H9 (cell line): ENCODE results near the gene MSI2. TPM values are rescaled to one million over a fixed set of nuclear protein-coding genes. Genes with fewer than 3 reads are reported as not detected.

Source experiments
- DNase-seq: peaks from one replicate; pipeline ENCODE4 v3.0.0-alpha.2; 2017
- H2AFZ ChIP-seq: one replicate; pipeline ENCODE4 v1.6.1; 2013; ENCODE audit warnings: mild to moderate bottlenecking, low read length, control low read depth, moderate library complexity
- H2AK5ac ChIP-seq: 2 replicates; pipeline ENCODE4 v1.6.1; 2013; ENCODE audit warnings: low read length, control low read depth, mixed read lengths; ENCODE audit not compliant: insufficient read length
- H2BK120ac ChIP-seq: one replicate; pipeline ENCODE4 v1.6.1; 2013; ENCODE audit warnings: low read depth, mild to moderate bottlenecking, low read length, control low read depth, inconsistent platforms; ENCODE audit not compliant: poor library complexity, severe bottlenecking
- H2BK12ac ChIP-seq: 2 replicates; pipeline ENCODE4 v1.6.1; 2013; ENCODE audit warnings: low read length, control low read depth, mixed read lengths, low read depth; ENCODE audit not compliant: insufficient read length
- H2BK15ac ChIP-seq: 2 replicates; pipeline ENCODE4 v1.6.1; 2013; ENCODE audit warnings: low read depth, low read length, control low read depth
- H2BK20ac ChIP-seq: one replicate; pipeline ENCODE4 v1.6.1; 2013; ENCODE audit warnings: low read depth, mild to moderate bottlenecking, low read length, control low read depth, inconsistent platforms; ENCODE audit not compliant: poor library complexity, severe bottlenecking
- H2BK5ac ChIP-seq: 2 replicates; pipeline ENCODE4 v1.6.1; 2013; ENCODE audit warnings: low read length, control low read depth, mixed read lengths; ENCODE audit not compliant: insufficient read length
- H3K14ac ChIP-seq: 2 replicates; pipeline ENCODE4 v1.6.1; 2013; ENCODE audit warnings: low read length, control low read depth; ENCODE audit not compliant: insufficient read depth
- H3K18ac ChIP-seq: 2 replicates; pipeline ENCODE4 v1.6.1; 2013; ENCODE audit warnings: low read depth, mild to moderate bottlenecking, mixed read lengths, low read length, control low read depth; ENCODE audit not compliant: insufficient read length
- H3K23ac ChIP-seq: 2 replicates; pipeline ENCODE4 v1.6.1; 2013; ENCODE audit warnings: low read length, control low read depth, mixed read lengths, low read depth; ENCODE audit not compliant: insufficient read length
- H3K23me2 ChIP-seq: 2 replicates; pipeline ENCODE4 v1.6.1; 2013; ENCODE audit warnings: low read depth, mild to moderate bottlenecking, mixed read lengths, low read length, control low read depth; ENCODE audit not compliant: insufficient read length, poor library complexity, severe bottlenecking
- H3K27ac ChIP-seq: 2 replicates; pipeline ENCODE4 v1.5.1; 2013; ENCODE audit warnings: low read length, control low read depth, mixed read lengths, low read depth; ENCODE audit not compliant: insufficient read length
- H3K27me3 ChIP-seq: 2 replicates; pipeline ENCODE4 v1.6.1; 2013; ENCODE audit warnings: low read length, control low read depth, inconsistent platforms; ENCODE audit not compliant: insufficient read depth
- H3K4ac ChIP-seq: 2 replicates; pipeline ENCODE4 v1.6.1; 2013; ENCODE audit warnings: low read depth, mild to moderate bottlenecking, control low read depth, inconsistent platforms, low read length, moderate library complexity
- H3K4me1 ChIP-seq: 2 replicates; pipeline ENCODE4 v1.6.1; 2013; ENCODE audit warnings: low read length, control low read depth, inconsistent platforms; ENCODE audit not compliant: insufficient read depth
- H3K4me2 ChIP-seq: 2 replicates; pipeline ENCODE4 v1.6.1; 2013; ENCODE audit warnings: low read length, control low read depth, mixed read lengths; ENCODE audit not compliant: insufficient read length, insufficient read depth
- H3K56ac ChIP-seq: 2 replicates; pipeline ENCODE4 v1.6.1; 2013; ENCODE audit warnings: low read depth, mild to moderate bottlenecking, mixed read lengths, low read length, control low read depth; ENCODE audit not compliant: insufficient read length
- H3K79me1 ChIP-seq: 2 replicates; pipeline ENCODE4 v1.6.1; 2013; ENCODE audit warnings: low read depth, mild to moderate bottlenecking, moderate library complexity, low read length, control low read depth, inconsistent platforms; ENCODE audit not compliant: insufficient read depth, poor library complexity, severe bottlenecking
- H3K79me2 ChIP-seq: 2 replicates; pipeline ENCODE4 v1.6.1; 2013; ENCODE audit warnings: low read length, control low read depth, inconsistent platforms; ENCODE audit not compliant: insufficient read depth
- H3K9ac ChIP-seq: 2 replicates; pipeline ENCODE4 v1.6.1; 2013; ENCODE audit warnings: low read length, control low read depth, mixed read lengths; ENCODE audit not compliant: insufficient read length; ENCODE audit errors: extremely low read depth
- H3K9me3 ChIP-seq: one replicate; pipeline ENCODE4 v1.6.1; 2013; ENCODE audit warnings: low read depth, low read length, inconsistent platforms; ENCODE audit not compliant: control insufficient read depth
- H3T11ph ChIP-seq: one replicate; pipeline ENCODE4 v1.6.1; 2013; ENCODE audit warnings: mild to moderate bottlenecking, low read length, control low read depth, inconsistent platforms
- H4K20me1 ChIP-seq: one replicate; pipeline ENCODE4 v1.6.1; 2013; ENCODE audit not compliant: control insufficient read depth, insufficient read length, insufficient read depth
- H4K5ac ChIP-seq: 2 replicates; pipeline ENCODE4 v1.6.1; 2013; ENCODE audit warnings: low read depth, mild to moderate bottlenecking, mixed read lengths, low read length, control low read depth; ENCODE audit not compliant: insufficient read length
- H4K8ac ChIP-seq: replicated peaks from 2 replicates; pipeline ENCODE4 v1.6.1; 2013; ENCODE audit warnings: low read length, control low read depth, mixed read lengths, low read depth; ENCODE audit not compliant: insufficient read length
- H4K91ac ChIP-seq: 2 replicates; pipeline ENCODE4 v1.6.1; 2013; ENCODE audit warnings: low read depth, mild to moderate bottlenecking, moderate library complexity, mixed read lengths, low read length, control low read depth; ENCODE audit not compliant: insufficient read length
- H3K27ac Mint-ChIP-seq, 3 experiments: 2 replicates in 2 of 3; 3 replicates in 1 of 3; pipeline ENCODE4 v1.8.0; 2020 to 2021; ENCODE audit warnings: mixed read lengths in 3 of 3, mild to moderate bottlenecking in 1 of 3, moderate library complexity in 1 of 3
- H3K27me3 Mint-ChIP-seq: 2 replicates; pipeline ENCODE4 v1.8.0; 2021; ENCODE audit warnings: low read depth, mild to moderate bottlenecking, moderate library complexity, mixed read lengths
- H3K36me3 Mint-ChIP-seq, 3 experiments: 2 replicates in 2 of 3; 3 replicates in 1 of 3; pipeline ENCODE4 v1.8.0; 2020 to 2021; ENCODE audit warnings: low read depth in 3 of 3, mixed read lengths in 3 of 3; ENCODE audit not compliant: insufficient read depth in 1 of 3
- H3K4me1 Mint-ChIP-seq, 2 experiments: 2 replicates each; pipeline ENCODE4 v1.8.0; 2020; ENCODE audit warnings: mixed read lengths in 2 of 2
- H3K4me3 Mint-ChIP-seq, 2 experiments: 2 replicates in 1 of 2; 3 replicates in 1 of 2; pipeline ENCODE4 v1.8.0; 2020 to 2021; ENCODE audit warnings: mild to moderate bottlenecking in 2 of 2, mixed read lengths in 2 of 2, moderate library complexity in 1 of 2
- H3K9me3 Mint-ChIP-seq, 2 experiments: 2 replicates in 1 of 2; 3 replicates in 1 of 2; pipeline ENCODE4 v1.8.0; 2020; ENCODE audit warnings: mild to moderate bottlenecking in 2 of 2, mixed read lengths in 2 of 2, moderate library complexity in 1 of 2
- WGBS: extraction: QIAGEN DNeasy Blood & Tissue Kit; methylation state at CpG from one replicate; pipeline ENCODE4 v1.1.7; 2013; ENCODE audit warnings: missing lambda C conversion rate, low lambda C conversion rate, mixed read lengths; ENCODE audit not compliant: insufficient read length; ENCODE audit errors: extremely low coverage; 5-methylcytosine and 5-hydroxymethylcytosine counted together
- total RNA-seq: library from RNA; stranded (reverse); gene quantifications from 2 replicates; pipeline ENCODE4 v1.2.1, GENCODE V29; 2021
- TF ChIP-seq, protein P1 (sequence below): fragments of 200-600 bp; sonication (generic); conservative IDR thresholded peaks from 3 replicates; pipeline ENCODE4 v1.8.0; 2021; ENCODE audit warnings: antibody characterized with exemption, mild to moderate bottlenecking

MSI2 gene
- total RNA-seq, 1 experiment from 2014 or later, result 98.5 TPM

DNA sequence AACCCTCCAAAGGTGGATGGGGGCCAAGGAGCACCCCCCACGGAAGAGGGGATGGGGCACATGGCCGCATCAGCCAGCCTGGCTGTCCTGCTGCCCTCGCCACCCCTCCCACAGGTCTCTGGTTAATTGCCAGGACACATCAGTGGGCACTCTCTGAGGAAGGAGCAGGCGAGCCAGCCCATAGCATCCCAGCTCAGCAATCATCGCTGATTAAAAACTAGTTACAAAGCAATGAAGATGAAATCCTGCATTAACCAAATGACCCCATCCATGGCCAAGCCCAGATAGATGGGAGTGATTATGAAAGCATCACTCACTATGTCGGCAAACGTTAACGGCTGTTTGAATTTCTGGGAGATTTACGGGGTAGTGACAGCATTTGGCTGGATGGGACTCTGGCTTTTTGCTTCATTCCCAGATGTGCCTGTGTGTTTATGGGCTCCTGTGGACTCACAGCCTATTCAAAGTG lies 443.5 kb downstream of the MSI2 start:
- Histone ChIP-seq H2AK5ac (no peak overlapping the region), H4K5ac (no peak overlapping the region), H3T11ph (no peak overlapping the region), H3K18ac (no peak overlapping the region), H2BK20ac (no peak overlapping the region), H4K91ac (no peak overlapping the region), H3K4me2 (no peak overlapping the region), H2BK15ac (no peak overlapping the region), H2BK12ac (no peak overlapping the region), H3K14ac (no peak overlapping the region), H3K23me2 (no peaks in the 10 kb centered on the region), H2BK5ac (no peak overlapping the region), H3K27ac (no peak overlapping the region), H3K79me1 (no peaks in the 10 kb centered on the region), H3K4me1 (no peaks in the 10 kb centered on the region), H3K79me2 (no peaks in the 10 kb centered on the region), H3K4ac (no peak overlapping the region), H4K20me1 (no peaks in the 10 kb centered on the region), H3K9me3 (no peaks in the 10 kb centered on the region), H3K23ac (no peak overlapping the region), H3K9ac (no peak overlapping the region), H3K56ac (no peak overlapping the region), H4K8ac (no peak overlapping the region), H3K27me3 (no peaks in the 10 kb centered on the region), H2BK120ac (no peak overlapping the region), H2AFZ (no peak overlapping the region)
- H3K9me3 Mint-ChIP-seq, result peaks cover 3 to 10% of the 10 kb centered on the region in 2 experiments
- peaks cover 3% of the 10 kb centered on the region; the same call in 1 of the 2 replicates for H3K27me3 Mint-ChIP-seq
- TF ChIP-seq, protein P1, sequence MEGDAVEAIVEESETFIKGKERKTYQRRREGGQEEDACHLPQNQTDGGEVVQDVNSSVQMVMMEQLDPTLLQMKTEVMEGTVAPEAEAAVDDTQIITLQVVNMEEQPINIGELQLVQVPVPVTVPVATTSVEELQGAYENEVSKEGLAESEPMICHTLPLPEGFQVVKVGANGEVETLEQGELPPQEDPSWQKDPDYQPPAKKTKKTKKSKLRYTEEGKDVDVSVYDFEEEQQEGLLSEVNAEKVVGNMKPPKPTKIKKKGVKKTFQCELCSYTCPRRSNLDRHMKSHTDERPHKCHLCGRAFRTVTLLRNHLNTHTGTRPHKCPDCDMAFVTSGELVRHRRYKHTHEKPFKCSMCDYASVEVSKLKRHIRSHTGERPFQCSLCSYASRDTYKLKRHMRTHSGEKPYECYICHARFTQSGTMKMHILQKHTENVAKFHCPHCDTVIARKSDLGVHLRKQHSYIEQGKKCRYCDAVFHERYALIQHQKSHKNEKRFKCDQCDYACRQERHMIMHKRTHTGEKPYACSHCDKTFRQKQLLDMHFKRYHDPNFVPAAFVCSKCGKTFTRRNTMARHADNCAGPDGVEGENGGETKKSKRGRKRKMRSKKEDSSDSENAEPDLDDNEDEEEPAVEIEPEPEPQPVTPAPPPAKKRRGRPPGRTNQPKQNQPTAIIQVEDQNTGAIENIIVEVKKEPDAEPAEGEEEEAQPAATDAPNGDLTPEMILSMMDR, result no peak
- WGBS, result no CpG with 5 or more reads among the region's 9 CpGs
- H3K36me3 Mint-ChIP-seq, result peaks cover 0 to 10% (median 2%) of the 10 kb centered on the region in 3 experiments; a peak in 3 of 7 replicates
- H3K4me3 Mint-ChIP-seq, result no peak overlapping the region
- peaks cover 8 to 9% of the 10 kb centered on the region in 2 experiments for H3K4me1 Mint-ChIP-seq
- no peak for DNase-seq
- no peak overlapping the region for H3K27ac Mint-ChIP-seq
